T-helper 2 cell treated with Interferon-gamma antibody and Interleukin-4, amounts not matched to agents 5 μg/mL and 100 μg/mL, for 36 hours (primary cell): ENCODE data around the gene VIPR1.
A peak's percentile ranks its signal among the peaks of the same experiment; 100 is the strongest.
"Not testable (repeated sequence)": the region's sequence is repeated elsewhere in the genome, so short reads cannot be mapped to it uniquely, and the experiment has no call there.

Source experiments
- DNase-seq: peaks from one replicate; pipeline ENCODE4 v3.0.0; 2021; ENCODE audit warnings: low spot score
- H3K27ac Mint-ChIP-seq: one replicate; pipeline ENCODE4 v1.8.0; 2021; ENCODE audit warnings: mild to moderate bottlenecking, mixed read lengths
- H3K27me3 Mint-ChIP-seq: one replicate; pipeline ENCODE4 v1.8.0; 2021; ENCODE audit warnings: low read depth, mixed read lengths
- H3K36me3 Mint-ChIP-seq: one replicate; pipeline ENCODE4 v1.8.0; 2021; ENCODE audit warnings: low read depth, mixed read lengths
- H3K4me1 Mint-ChIP-seq: one replicate; pipeline ENCODE4 v1.8.0; 2021; ENCODE audit warnings: low read depth, mixed read lengths
- H3K4me3 Mint-ChIP-seq: one replicate; pipeline ENCODE4 v1.8.0; 2022; ENCODE audit warnings: mild to moderate bottlenecking, moderate library complexity, mixed read lengths
- H3K9me3 Mint-ChIP-seq: one replicate; pipeline ENCODE4 v1.8.0; 2021; ENCODE audit warnings: mixed read lengths

The VIPR1 gene

GRCh38 chr3:42544492-42545283, 42.2 kb downstream of the VIPR1 start:
- Mint-ChIP-seq H3K4me3 (no peak overlapping the region), H3K36me3 (peaks cover 6% of the 10 kb centered on the region), H3K4me1 (peaks cover 1% of the 10 kb centered on the region), H3K27ac (no peak overlapping the region), H3K9me3 (no peaks in the 10 kb centered on the region), H3K27me3 (no peaks in the 10 kb centered on the region)
- DNase-seq = no peak

- no peak for DNase-seq
- Mint-ChIP-seq H3K27ac (no peak overlapping the region), H3K27me3 (no peaks in the 10 kb centered on the region), H3K4me3 (no peak overlapping the region), H3K4me1 (peaks cover 2% of the 10 kb centered on the region), H3K9me3 (no peaks in the 10 kb centered on the region), H3K36me3 (peaks cover 6% of the 10 kb centered on the region)
Measured at GRCh38 chr3:42545284-42545900, 42.9 kb downstream of the VIPR1 start.

- Mint-ChIP-seq H3K36me3 (peaks cover 11% of the 10 kb centered on the region), H3K4me1 (peaks cover 5% of the 10 kb centered on the region), H3K27me3 (no peaks in the 10 kb centered on the region), H3K4me3 (no peak overlapping the region), H3K27ac (no peak overlapping the region), H3K9me3 (no peaks in the 10 kb centered on the region)
- DNase-seq = no peak
Measured at GRCh38 chr3:42546691-42547213, 44.3 kb downstream of the VIPR1 start.

GRCh38 chr3:42547401-42547945, 45.0 kb downstream of the VIPR1 start:
- no peak overlapping the region for H3K4me3 Mint-ChIP-seq
- H3K9me3 Mint-ChIP-seq = no peaks in the 10 kb centered on the region
- peaks cover 5% of the 10 kb centered on the region for H3K4me1 Mint-ChIP-seq
- peaks cover 12% of the 10 kb centered on the region for H3K36me3 Mint-ChIP-seq
- H3K27ac Mint-ChIP-seq = no peak overlapping the region
- peak; percentile 45 for DNase-seq
- no peaks in the 10 kb centered on the region for H3K27me3 Mint-ChIP-seq

- Mint-ChIP-seq H3K36me3 (peaks cover 26% of the 10 kb centered on the region), H3K9me3 (no peaks in the 10 kb centered on the region), H3K4me3 (no peak overlapping the region), H3K4me1 (peaks cover 8% of the 10 kb centered on the region), H3K27me3 (no peaks in the 10 kb centered on the region), H3K27ac (no peak overlapping the region)
- DNase-seq = no peak
Measured at GRCh38 chr3:42549131-42549530, 46.7 kb downstream of the VIPR1 start.

GRCh38 chr3:42550250-42550649, 47.8 kb downstream of the VIPR1 start:
- H3K4me1 Mint-ChIP-seq = peaks cover 14% of the 10 kb centered on the region

GRCh38 chr3:42552830-42553229, 50.4 kb downstream of the VIPR1 start:
- Mint-ChIP-seq H3K4me1 (peaks cover 36% of the 10 kb centered on the region), H3K36me3 (peaks cover 50% of the 10 kb centered on the region), H3K27ac (no peak overlapping the region), H3K4me3 (no peak overlapping the region), H3K9me3 (no peaks in the 10 kb centered on the region), H3K27me3 (no peaks in the 10 kb centered on the region)
- DNase-seq = no peak

More at GRCh38 chr3:42550250-42550649, 47.8 kb downstream of the VIPR1 start:
- DNase-seq = no peak
- H3K27me3 Mint-ChIP-seq = no peaks in the 10 kb centered on the region
- H3K27ac Mint-ChIP-seq = no peak overlapping the region
- H3K9me3 Mint-ChIP-seq = no peaks in the 10 kb centered on the region
- H3K4me3 Mint-ChIP-seq = no peak overlapping the region
- H3K36me3 Mint-ChIP-seq = peaks cover 33% of the 10 kb centered on the region

GRCh38 chr3:42556089-42556632, 53.7 kb downstream of the VIPR1 start:
- Mint-ChIP-seq H3K4me3 (peak overlapping the region; percentile 83), H3K27ac (peak overlapping the region; percentile 99), H3K4me1 (peaks cover 32% of the 10 kb centered on the region), H3K27me3 (no peaks in the 10 kb centered on the region), H3K36me3 (peaks cover 60% of the 10 kb centered on the region), H3K9me3 (no peaks in the 10 kb centered on the region)
- DNase-seq = peak; percentile 44

- Mint-ChIP-seq H3K27ac (peak overlapping the region; percentile 99), H3K36me3 (peaks cover 60% of the 10 kb centered on the region), H3K4me3 (peak overlapping the region; percentile 83), H3K4me1 (peaks cover 32% of the 10 kb centered on the region)
- DNase-seq, H3K9me3 Mint-ChIP-seq, H3K27me3 Mint-ChIP-seq: not testable (repeated sequence)
Measured at GRCh38 chr3:42556817-42557216, 54.4 kb downstream of the VIPR1 start.

GRCh38 chr3:42557854-42558253, 55.4 kb downstream of the VIPR1 start:
- H3K27ac Mint-ChIP-seq = peak overlapping the region; percentile 49
- H3K4me3 Mint-ChIP-seq = no peak overlapping the region
- peaks cover 32% of the 10 kb centered on the region for H3K4me1 Mint-ChIP-seq
- H3K27me3 Mint-ChIP-seq = no peaks in the 10 kb centered on the region
- no peaks in the 10 kb centered on the region for H3K9me3 Mint-ChIP-seq
- DNase-seq = no peak
- H3K36me3 Mint-ChIP-seq = peaks cover 59% of the 10 kb centered on the region

- no peak for DNase-seq
- H3K27ac Mint-ChIP-seq = peak overlapping the region; percentile 34
- H3K36me3 Mint-ChIP-seq = peaks cover 46% of the 10 kb centered on the region
- no peaks in the 10 kb centered on the region for H3K9me3 Mint-ChIP-seq
- H3K4me3 Mint-ChIP-seq = no peak overlapping the region
- peaks cover 4% of the 10 kb centered on the region for H3K4me1 Mint-ChIP-seq
- H3K27me3 Mint-ChIP-seq = no peaks in the 10 kb centered on the region
Measured at GRCh38 chr3:42562047-42562907, 59.8 kb downstream of the VIPR1 start.

GRCh38 chr3:42569593-42570142, 67.2 kb downstream of the VIPR1 start:
- Mint-ChIP-seq H3K9me3 (peaks cover 10% of the 10 kb centered on the region), H3K4me1 (peaks cover 13% of the 10 kb centered on the region), H3K27me3 (no peaks in the 10 kb centered on the region), H3K27ac (no peak overlapping the region), H3K36me3 (peaks cover 56% of the 10 kb centered on the region), H3K4me3 (no peak overlapping the region)
- no peak for DNase-seq

GRCh38 chr3:42572278-42572677, 69.8 kb downstream of the VIPR1 start:
- no peak for DNase-seq
- Mint-ChIP-seq H3K4me1 (peaks cover 20% of the 10 kb centered on the region), H3K36me3 (peaks cover 63% of the 10 kb centered on the region), H3K27me3 (no peaks in the 10 kb centered on the region), H3K27ac (no peak overlapping the region), H3K4me3 (no peak overlapping the region), H3K9me3 (peaks cover 22% of the 10 kb centered on the region)
